NCI-H446 (cell line): ENCODE measurements around the gene NOS1.

Experiments
- DNase-seq, 2 experiments: peaks; one replicate each; lab custom pipeline; 2025; lab: John Stamatoyannopoulos, UW

The NOS1 gene

DNA sequence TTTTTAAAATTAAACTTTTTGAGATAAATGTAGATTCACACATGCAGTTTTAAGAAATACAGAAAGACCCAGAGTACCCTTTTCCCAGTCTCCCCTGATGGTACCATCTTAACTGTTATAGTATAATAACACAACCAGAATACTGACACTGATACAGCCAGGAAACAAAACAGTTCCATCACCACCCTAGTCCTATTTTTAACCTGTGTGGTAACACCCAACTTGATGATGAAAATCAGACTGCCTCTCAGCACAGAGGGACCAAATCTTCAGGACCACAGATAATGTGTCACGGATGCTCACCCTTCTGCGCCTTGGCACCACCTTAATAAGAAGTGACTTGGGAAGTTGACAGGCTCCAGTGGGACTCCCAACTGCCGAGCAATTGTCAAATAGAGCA is 189.3 kb downstream of the NOS1 start:
- no peak for DNase-seq

DNA sequence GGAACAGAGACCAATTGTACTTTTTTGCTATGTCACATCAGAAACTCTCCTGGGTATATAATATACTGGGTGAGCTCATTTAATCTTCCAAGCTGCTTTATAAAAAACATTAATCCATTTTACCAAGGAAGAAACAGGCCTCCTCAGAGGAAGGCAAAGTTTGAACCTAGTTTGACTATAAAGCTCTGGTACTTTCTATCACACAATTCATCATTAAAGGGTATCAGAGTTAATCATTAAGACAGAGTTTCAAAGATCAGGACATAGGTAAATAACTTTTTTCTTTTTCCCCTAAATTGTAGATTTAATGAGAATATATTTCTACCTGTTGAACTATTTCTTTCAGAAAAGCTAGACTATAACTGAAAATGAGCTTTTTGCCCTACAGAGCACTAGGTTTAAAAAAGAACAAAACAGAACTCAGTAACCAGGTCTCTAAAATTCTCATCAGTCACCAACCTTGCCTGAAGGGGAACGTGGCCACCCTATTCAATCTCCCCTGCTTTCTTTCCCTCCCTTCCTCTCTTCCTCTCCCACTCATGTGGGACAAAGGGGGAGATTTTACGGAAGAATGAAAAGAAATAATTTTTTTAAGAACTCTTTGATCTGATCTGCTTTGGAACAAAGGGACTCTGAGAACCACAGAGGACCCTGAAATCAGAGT is 189.8 kb downstream of the NOS1 start:
- no peak for DNase-seq

DNA sequence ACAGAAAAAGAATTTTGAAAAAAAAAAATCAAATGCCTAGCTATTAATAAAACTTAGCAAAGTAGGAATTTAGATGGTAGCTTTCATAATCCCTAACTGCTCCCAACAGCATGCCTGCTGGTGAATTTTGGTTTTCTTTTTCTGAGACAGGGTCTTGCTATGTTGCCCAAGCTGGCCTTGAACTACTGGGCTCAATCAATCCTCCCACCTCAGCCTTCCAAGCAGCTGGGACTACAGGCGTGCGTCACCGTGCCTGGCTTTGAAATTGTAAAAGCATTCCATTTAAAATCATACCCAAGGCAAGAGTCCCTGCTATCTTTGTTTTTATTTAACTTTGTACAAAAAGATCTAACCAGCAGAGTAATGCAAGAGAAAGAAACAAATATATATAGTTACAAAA is 191.9 kb downstream of the NOS1 start:
- DNase-seq, result no peak

DNA sequence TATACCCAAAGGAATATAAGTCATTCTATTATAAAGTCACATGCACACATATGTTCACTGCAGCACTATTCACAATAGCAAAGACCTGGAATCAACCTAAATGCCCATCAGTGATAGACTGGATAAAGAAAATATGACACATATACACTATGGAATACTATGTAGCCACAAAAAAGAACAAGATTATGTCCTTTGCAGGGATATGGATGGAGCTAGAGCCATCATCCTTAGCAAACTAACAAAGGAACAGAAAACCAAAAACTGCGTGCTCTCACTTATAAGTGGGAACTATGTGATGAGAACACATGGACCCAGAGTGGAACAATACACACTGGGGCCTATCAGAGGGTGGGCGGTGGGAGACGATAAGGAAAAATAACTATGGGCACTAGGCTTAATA is 192.4 kb downstream of the NOS1 start:
- no peak for DNase-seq

DNA sequence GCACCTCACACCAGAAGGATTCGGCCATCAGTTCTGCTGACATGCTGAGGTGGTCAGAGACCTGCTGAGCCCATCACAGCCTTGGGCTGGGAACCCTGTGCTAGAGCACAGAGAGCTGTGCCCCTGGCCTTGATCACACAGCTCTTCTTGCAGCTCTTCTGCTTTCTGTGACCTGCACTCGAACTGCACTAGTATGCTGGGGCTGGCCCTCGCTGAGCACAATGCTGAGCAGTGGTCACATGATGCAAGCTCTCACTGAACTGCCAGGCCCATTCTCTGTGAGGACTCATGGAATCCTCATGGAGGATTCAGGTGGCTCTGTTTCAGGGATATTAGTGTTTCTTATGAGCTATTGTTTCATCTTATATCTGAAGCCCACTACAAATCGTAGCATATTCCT is 193.7 kb downstream of the NOS1 start:
- DNase-seq, result no peak

DNA sequence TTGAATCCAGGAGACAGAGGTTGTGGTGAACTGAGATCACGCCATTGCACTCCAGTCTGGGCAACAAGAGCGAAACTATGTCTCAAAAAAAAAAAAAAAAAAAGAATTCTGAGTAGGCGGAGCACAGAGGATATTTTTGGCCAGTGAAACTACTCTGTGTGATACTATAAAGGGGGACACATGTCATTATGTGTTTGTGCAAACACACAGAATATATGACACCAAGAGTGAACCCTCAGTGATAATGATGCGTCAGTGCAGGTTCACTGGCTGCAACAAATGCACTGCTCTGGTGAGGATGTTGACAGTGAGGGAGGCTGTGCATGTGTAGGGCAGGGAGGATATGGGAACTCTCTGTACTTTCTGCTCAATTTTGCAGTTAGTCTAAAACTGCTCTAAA is 195.3 kb downstream of the NOS1 start:
- no peak for DNase-seq

DNA sequence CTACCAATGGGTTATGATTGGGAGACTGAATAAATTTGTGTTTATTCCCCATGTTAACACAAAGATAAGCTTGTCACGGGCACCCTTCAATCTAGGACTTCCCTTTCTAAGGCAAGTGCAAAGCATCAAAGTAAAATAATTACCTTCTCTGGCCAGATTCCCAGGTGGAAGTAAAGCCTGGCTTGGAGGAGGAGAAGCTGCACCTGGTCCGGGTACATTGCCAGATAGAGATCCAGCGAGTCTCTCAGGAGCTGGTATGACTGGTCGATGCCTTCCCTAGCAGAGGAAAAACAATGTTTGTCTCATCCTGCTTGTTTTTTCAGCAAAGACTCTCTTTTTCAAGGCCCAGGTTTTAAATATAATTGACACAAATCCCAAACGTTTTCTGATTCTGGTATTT is 196.1 kb downstream of the NOS1 start:
- DNase-seq, result no peak

DNA sequence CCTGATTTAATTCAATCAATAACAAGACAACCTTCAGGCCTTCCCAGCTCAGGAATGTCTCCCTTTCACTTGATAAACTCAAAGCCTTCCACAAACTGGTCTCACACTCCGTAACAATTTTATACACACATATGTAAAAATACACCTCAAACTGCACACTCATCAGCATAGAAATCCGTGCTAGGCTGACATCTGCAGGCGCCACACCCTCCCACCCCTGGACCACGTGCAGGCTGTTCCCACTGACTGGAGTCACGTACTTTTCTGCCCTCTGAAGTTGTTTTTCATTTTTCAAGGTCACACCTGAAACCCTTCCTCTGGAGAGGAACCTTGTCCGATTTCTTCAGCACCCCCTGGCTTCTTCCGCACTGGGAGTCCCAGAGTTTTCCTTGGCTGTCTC is 198.8 kb downstream of the NOS1 start:
- DNase-seq, result no peak

DNA sequence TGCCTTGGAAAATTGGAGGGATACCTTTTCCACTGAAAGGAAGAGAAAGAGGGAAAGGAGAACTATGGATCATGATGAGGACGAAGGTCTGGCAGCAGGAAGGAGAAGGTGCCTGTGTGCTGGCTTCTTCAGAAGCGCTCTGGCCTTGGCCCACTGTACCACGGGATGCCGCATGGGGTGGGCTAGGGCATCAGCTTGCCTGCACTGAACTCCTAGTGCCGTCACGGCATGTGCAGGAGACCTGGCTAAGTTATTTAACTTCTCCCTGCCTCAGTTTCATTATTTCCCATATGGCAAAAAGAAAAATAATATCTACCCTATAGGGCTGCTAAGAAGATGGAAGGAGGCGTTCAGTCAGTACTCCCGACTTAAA is 199.3 kb downstream of the NOS1 start:
- no peak for DNase-seq

DNA sequence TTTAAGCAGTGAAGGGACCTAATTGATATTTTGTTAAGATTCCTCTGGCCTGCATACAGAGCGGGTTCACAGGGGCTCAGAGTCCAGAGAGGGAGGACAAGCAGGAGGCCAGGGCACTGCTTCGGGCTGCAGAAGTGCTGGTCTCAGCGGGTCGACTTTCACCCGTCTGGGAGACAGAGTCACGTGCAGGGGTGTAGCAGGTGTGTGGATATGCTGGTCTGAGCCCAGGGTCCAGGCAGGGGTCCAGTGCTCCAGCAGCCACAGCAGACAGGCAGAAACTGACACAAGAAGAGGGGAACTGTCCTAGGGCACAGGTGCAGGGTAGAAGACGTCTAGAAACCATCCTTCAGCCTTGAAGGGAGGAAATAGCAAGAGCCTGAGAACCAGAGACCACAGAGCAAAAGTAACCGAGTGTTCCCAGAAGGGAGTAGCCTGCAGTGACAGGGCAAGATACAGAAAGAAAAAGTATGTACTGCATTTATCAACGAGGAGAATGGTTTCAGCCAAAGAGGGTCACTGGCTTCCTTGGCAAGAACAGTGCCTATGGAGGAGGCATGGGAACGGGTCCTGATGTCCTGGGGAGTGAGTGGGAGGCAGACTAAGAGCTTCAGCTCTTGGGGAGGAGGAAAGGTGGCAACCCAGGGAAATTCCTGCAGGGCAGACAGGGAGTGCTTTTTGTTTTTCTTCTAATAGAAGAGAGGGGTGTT is 199.8 kb downstream of the NOS1 start:
- DNase-seq, result no peak

DNA sequence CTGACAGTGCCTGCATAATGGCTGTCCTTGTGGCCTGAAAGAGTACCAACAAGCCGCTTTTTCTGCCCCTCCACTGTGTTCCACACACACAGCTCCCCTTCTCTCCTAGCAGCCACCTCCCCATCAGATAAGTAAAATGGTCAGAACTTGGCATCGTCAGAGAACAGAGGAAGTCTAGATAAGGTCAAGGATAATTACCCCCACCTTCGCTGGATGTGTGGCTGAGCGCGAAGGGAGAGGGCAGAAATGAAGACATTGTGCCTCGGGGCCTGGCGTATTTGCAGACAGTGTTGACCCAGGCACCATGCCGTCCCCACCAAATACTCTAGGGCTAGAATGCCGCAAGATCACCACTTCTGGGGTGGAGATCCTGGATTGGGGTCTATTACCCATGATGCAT is 201.8 kb downstream of the NOS1 start:
- DNase-seq, result no peak

DNA sequence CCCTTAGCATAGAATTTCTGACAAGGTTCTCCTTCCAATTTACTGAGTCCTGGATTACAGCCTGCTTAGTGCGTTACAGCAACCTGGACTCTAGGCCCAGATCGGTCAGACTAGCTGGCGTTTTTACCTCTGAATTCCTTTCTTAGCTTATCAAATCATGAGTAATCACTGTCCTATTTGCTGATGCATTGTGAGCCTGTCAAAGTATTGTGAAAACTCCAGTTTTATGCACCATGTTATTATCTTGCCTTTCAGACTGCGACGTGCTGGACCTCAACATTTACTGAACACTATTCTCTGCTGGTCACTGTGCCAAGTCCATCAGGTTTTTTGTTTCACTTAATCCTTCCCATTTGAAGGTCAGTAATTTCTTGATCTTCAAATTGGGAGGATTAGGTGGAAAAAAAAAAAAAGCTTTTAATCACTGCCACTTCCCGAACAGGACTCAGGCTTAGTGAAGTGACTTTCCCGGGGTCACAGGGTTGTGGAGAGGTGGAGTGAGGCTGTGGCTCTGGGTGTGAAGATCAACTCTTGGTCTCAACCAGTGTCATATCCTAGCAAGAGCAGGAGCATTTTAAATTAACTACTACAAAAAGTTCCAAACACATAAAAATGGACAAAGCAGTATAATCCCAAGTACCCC is 202.4 kb downstream of the NOS1 start:
- no peak for DNase-seq
